ENCODE results near the gene GXYLT1.

DNA sequence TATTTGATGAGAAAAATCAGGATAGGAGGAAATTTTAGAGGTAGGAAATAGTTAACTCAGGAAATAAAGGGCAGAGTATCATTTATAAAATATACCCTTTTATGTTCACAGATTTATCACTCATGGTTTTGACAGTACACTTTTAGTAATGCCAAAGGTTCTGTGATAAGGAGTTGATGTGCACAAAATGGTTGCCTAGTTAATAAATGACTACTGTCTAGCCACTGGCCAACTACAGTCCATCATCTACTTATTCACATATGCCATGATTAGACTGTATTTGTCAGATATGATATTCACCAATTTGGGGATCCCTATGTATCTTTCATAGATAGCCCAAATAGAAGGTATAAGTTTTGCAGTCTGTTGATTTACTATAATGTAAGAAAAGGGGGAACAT is 19.2 kb upstream of the GXYLT1 start:
- TF ChIP-seq ZNF274 (CRISPR knock-in tag; IDR thresholded peaks at IDR 0.05), result no peak
- TF ChIP-seq ZBTB7A (CRISPR knock-in tag; IDR thresholded peaks at IDR 0.05), result no peak
- TF ChIP-seq CEBPB (IDR thresholded peaks at IDR 0.05; ENCODE audit: borderline replicate concordance, low read depth, low read length), result no peak
- no peak for TF ChIP-seq CHD4 (IDR thresholded peaks at IDR 0.05; ENCODE audit: borderline replicate concordance, low read length)
- no peak for TF ChIP-seq TEAD3 (CRISPR knock-in tag; optimal IDR thresholded peaks at IDR 0.05; ENCODE audit: borderline replicate concordance)
- TF ChIP-seq SP1 (IDR thresholded peaks at IDR 0.05), result no peak
- TF ChIP-seq SP1 (CRISPR knock-in tag; IDR thresholded peaks at IDR 0.05), result no peak

All from HepG2 (cell line).